ENCODE results near the gene CABP1. TPM values are rescaled to one million over a fixed set of nuclear protein-coding genes. Genes with fewer than 3 reads are reported as not detected.
A peak's percentile ranks its signal among the peaks of the same experiment; 100 is the strongest.

CABP1 gene
- total and polyA plus RNA-seq, 2 of the 13 experiments (the other 11 are each of a cell fraction or from before 2014, with no cell fraction given), result not detected

- peak; percentile 28; the same call in 1 of the 2 replicates for TF ChIP-seq ZNF687 (CRISPR knock-in tag; IDR thresholded peaks at IDR 0.05)
These were observed 9.2 kb downstream of the CABP1 start (continued) for GRCh38 chr12:120649442-120650232.

- no peak for TF ChIP-seq TSC22D2 (CRISPR knock-in tag; IDR thresholded peaks at IDR 0.05; ENCODE audit: borderline replicate concordance)
- no peak for TF ChIP-seq ZNF639 (CRISPR knock-in tag; conservative IDR thresholded peaks at IDR 0.05)
- no peak for TF ChIP-seq SIX1 (CRISPR knock-in tag; IDR thresholded peaks at IDR 0.05; ENCODE audit: borderline replicate concordance)
- no peak for TF ChIP-seq IKZF4 (CRISPR knock-in tag; IDR thresholded peaks at IDR 0.05; ENCODE audit: borderline replicate concordance, low read depth, not compliant biosample characterization)
- TF ChIP-seq MAFG (CRISPR knock-in tag; IDR thresholded peaks at IDR 0.05), result no peak
- no peak for TF ChIP-seq FOXO1 (CRISPR knock-in tag; IDR thresholded peaks at IDR 0.05)
- TF ChIP-seq NONO (IDR thresholded peaks at IDR 0.05), result no peak
- TF ChIP-seq NONO (CRISPR knock-in tag; conservative IDR thresholded peaks at IDR 0.05), result no peak
- TF ChIP-seq SKIL (CRISPR knock-in tag; IDR thresholded peaks at IDR 0.05; ENCODE audit: borderline replicate concordance), result no peak
- TF ChIP-seq ZNF430 (CRISPR knock-in tag; IDR thresholded peaks at IDR 0.05), result no peak
- TF ChIP-seq ZNF761 (CRISPR knock-in tag; conservative IDR thresholded peaks at IDR 0.05), result no peak
- no peak for TF ChIP-seq EZH2 (conservative IDR thresholded peaks at IDR 0.05; ENCODE audit: low read depth, low read length)
- TF ChIP-seq TOPORS (CRISPR knock-in tag; IDR thresholded peaks at IDR 0.05), result no peak
- ATAC-seq (no peak), DNase-seq (ENCODE audit: low spot score) (no peak), FAIRE-seq (no peak)
- H3K79me2 ChIP-seq (ENCODE audit: insufficient read depth, low read length), result no peaks in the 10 kb centered on the region
- in situ Hi-C loops (cut with HindIII; ENCODE audit: extremely low pct_ligation_motif_present, low pct_unique_long_range_greater_than_20kb) (loop anchor here (5.0 kb wide), 1 partner anchor 68 kb away; the partner anchor contains the start of gene POP5), intact Hi-C loops (cut with micrococcal nuclease; ENCODE audit: unreplicated experiment) (loop anchor here (1.0 kb wide), 1 partner anchor 64 kb away; no protein-coding TSS in a partner anchor)
- H3K27me3 ChIP-seq (ENCODE audit: control insufficient read depth in 1 of 2, insufficient read depth in 2 of 2, low read length in 2 of 2), result peaks cover 5 to 72% of the 10 kb centered on the region in 2 experiments; a peak in 4 of 5 replicates
- no peaks in the 10 kb centered on the region for H4K20me1 ChIP-seq (ENCODE audit: insufficient read depth, low read length)
- no peaks in the 10 kb centered on the region for H3K36me3 ChIP-seq (replicated peaks in 1 of 2; ENCODE audit: control insufficient read depth in 1 of 2, insufficient read depth in 2 of 2, low read length in 2 of 2)
- peaks cover 13% of the 10 kb centered on the region for H3K4me1 ChIP-seq (ENCODE audit: insufficient read depth, low read length)
- no peak overlapping the region for H3K4me3 ChIP-seq (replicated peaks in 1 of 3; ENCODE audit: insufficient read depth in 1 of 3, low read depth in 2 of 3, low read length in 3 of 3)
- no peaks in the 10 kb centered on the region for H3K9me3 ChIP-seq (ENCODE audit: low read length)
- no peak overlapping the region for H2AFZ ChIP-seq (ENCODE audit: low read length)
- no peak overlapping the region for H3K9ac ChIP-seq (ENCODE audit: insufficient read depth, low read depth, low read length)
- ChIA-PET CTCF (ENCODE audit: low intra/inter-chr PET ratio, low total read pairs) (interaction anchor here (2.5 kb wide), 1 partner anchor 67 kb away, joined by 18 read pairs; no protein-coding TSS in a partner anchor), POLR2A (interaction anchor here (1.2 to 2.1 kb wide), 2 partner anchors 21 to 69 kb away, joined by 4 to 8 read pairs; partner anchors contain the start of gene POP5)
- BruUV-seq (replicated peaks), result no TSS peak
- no peak overlapping the region for H3K4me2 ChIP-seq (ENCODE audit: low read depth, low read length)
- WGBS (ENCODE audit: low lambda C conversion rate), result 54% methylated on average over 12 of the region's 12 CpGs
- H3K27ac ChIP-seq (ENCODE audit: extremely low read length, insufficient read depth, low read length), result no peak overlapping the region
These were observed 9.8 kb downstream of the CABP1 start for GRCh38 chr12:120650233-120650690.
